Measurements from ENCODE around the gene EFHD1. TPM values are rescaled to one million over a fixed set of nuclear protein-coding genes. Genes with fewer than 3 reads are reported as not detected.

The EFHD1 gene
- total and polyA plus RNA-seq, 2 of the 13 experiments (the other 11 are each of a cell fraction or from before 2014, with no cell fraction given) = 0.09 TPM; not detected in 1

DNA sequence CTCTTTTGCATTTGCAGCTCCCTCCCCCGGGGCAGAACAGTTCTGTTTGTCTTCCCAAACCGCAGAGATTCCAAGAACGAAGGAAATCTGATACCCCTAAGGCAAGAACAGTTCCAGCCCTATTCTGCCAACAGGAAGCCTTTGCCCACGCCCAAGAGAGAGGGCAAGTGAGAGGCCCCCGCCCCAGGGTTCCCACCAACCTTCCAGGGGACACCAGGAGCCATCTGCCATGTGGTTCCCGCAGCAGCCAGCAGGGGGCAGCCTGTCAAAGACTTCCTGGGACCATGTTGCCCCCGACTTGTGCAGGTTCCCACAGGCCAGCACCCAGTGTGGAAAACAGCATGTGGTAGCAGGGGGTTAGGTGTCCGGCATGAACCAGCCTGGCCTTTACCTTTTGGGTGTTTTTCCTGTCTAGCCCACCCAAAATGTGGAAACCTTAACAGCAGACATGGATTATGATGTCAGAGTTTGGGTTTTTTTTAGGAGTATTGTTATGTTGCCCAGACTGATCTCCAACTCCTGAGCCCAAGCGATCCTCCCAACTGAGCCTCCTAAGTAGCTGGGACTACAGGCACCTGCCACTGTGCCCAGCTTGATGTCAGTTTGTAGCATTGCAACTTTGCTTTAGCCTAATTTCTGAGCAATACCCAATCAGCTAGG is 21.7 kb upstream of the EFHD1 start (continued):
- TF ChIP-seq, protein P1, sequence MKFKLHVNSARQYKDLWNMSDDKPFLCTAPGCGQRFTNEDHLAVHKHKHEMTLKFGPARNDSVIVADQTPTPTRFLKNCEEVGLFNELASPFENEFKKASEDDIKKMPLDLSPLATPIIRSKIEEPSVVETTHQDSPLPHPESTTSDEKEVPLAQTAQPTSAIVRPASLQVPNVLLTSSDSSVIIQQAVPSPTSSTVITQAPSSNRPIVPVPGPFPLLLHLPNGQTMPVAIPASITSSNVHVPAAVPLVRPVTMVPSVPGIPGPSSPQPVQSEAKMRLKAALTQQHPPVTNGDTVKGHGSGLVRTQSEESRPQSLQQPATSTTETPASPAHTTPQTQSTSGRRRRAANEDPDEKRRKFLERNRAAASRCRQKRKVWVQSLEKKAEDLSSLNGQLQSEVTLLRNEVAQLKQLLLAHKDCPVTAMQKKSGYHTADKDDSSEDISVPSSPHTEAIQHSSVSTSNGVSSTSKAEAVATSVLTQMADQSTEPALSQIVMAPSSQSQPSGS (CRISPR knock-in tag; IDR thresholded peaks at IDR 0.05) = 0 out of 2 replicates have a peak, but pooled peaks have one; percentile 26
- peak; percentile 29 for TF ChIP-seq SMC3 (IDR thresholded peaks at IDR 0.05; ENCODE audit: low read length)
- no peak for TF ChIP-seq ZKSCAN5 (CRISPR knock-in tag; IDR thresholded peaks at IDR 0.05)
- TF ChIP-seq MXD4 (CRISPR knock-in tag; IDR thresholded peaks at IDR 0.05) = no peak
- TF ChIP-seq DMAP1 (CRISPR knock-in tag; IDR thresholded peaks at IDR 0.05) = no peak
- TF ChIP-seq, protein P2, sequence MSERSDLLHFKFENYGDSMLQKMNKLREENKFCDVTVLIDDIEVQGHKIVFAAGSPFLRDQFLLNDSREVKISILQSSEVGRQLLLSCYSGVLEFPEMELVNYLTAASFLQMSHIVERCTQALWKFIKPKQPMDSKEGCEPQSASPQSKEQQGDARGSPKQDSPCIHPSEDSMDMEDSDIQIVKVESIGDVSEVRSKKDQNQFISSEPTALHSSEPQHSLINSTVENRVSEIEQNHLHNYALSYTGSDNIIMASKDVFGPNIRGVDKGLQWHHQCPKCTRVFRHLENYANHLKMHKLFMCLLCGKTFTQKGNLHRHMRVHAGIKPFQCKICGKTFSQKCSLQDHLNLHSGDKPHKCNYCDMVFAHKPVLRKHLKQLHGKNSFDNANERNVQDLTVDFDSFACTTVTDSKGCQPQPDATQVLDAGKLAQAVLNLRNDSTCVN (CRISPR knock-in tag; IDR thresholded peaks at IDR 0.05; ENCODE audit: borderline replicate concordance) = 0 out of 2 replicates have a peak, but pooled peaks have one; percentile 40
- no peak for TF ChIP-seq ZBTB20 (CRISPR knock-in tag; IDR thresholded peaks at IDR 0.05; ENCODE audit: borderline replicate concordance, low read depth)
- no peak for TF ChIP-seq ZNF510 (CRISPR knock-in tag; IDR thresholded peaks at IDR 0.05; ENCODE audit: low read depth)
- no peak for TF ChIP-seq RAD51 (IDR thresholded peaks at IDR 0.05; ENCODE audit: borderline replicate concordance)
- peak; percentile 51; the same call in 1 of the 2 replicates for TF ChIP-seq ZNF782 (CRISPR knock-in tag; IDR thresholded peaks at IDR 0.05; ENCODE audit: borderline replicate concordance)
- TF ChIP-seq ZNF670 (CRISPR knock-in tag; IDR thresholded peaks at IDR 0.05; ENCODE audit: borderline replicate concordance) = no peak
- TF ChIP-seq PAX8 (CRISPR knock-in tag; IDR thresholded peaks at IDR 0.05; ENCODE audit: borderline replicate concordance) = no peak
- TF ChIP-seq HDAC1 (CRISPR knock-in tag; IDR thresholded peaks at IDR 0.05) = no peak
- peak; percentile 74 for TF ChIP-seq STAG1 (CRISPR knock-in tag; IDR thresholded peaks at IDR 0.05)
- TF ChIP-seq ZNF839 (CRISPR knock-in tag; IDR thresholded peaks at IDR 0.05; ENCODE audit: borderline replicate concordance) = peak; percentile 29; the same call in 1 of the 2 replicates
- TF ChIP-seq, protein P3, sequence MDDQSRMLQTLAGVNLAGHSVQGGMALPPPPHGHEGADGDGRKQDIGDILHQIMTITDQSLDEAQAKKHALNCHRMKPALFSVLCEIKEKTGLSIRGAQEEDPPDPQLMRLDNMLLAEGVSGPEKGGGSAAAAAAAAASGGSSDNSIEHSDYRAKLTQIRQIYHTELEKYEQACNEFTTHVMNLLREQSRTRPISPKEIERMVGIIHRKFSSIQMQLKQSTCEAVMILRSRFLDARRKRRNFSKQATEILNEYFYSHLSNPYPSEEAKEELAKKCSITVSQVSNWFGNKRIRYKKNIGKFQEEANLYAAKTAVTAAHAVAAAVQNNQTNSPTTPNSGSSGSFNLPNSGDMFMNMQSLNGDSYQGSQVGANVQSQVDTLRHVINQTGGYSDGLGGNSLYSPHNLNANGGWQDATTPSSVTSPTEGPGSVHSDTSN (CRISPR knock-in tag; IDR thresholded peaks at IDR 0.05; ENCODE audit: borderline replicate concordance) = no peak
- TF ChIP-seq, protein P4, sequence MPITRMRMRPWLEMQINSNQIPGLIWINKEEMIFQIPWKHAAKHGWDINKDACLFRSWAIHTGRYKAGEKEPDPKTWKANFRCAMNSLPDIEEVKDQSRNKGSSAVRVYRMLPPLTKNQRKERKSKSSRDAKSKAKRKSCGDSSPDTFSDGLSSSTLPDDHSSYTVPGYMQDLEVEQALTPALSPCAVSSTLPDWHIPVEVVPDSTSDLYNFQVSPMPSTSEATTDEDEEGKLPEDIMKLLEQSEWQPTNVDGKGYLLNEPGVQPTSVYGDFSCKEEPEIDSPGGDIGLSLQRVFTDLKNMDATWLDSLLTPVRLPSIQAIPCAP (CRISPR knock-in tag; IDR thresholded peaks at IDR 0.05; ENCODE audit: low read depth) = no peak
- TF ChIP-seq, protein P5, sequence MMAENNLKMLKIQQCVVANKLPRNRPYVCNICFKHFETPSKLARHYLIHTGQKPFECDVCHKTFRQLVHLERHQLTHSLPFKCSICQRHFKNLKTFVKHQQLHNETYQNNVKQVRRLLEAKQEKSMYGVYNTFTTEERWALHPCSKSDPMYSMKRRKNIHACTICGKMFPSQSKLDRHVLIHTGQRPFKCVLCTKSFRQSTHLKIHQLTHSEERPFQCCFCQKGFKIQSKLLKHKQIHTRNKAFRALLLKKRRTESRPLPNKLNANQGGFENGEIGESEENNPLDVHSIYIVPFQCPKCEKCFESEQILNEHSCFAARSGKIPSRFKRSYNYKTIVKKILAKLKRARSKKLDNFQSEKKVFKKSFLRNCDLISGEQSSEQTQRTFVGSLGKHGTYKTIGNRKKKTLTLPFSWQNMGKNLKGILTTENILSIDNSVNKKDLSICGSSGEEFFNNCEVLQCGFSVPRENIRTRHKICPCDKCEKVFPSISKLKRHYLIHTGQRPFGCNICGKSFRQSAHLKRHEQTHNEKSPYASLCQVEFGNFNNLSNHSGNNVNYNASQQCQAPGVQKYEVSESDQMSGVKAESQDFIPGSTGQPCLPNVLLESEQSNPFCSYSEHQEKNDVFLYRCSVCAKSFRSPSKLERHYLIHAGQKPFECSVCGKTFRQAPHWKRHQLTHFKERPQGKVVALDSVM (CRISPR knock-in tag; IDR thresholded peaks at IDR 0.05) = no peak
- TF ChIP-seq MTF2 (CRISPR knock-in tag; IDR thresholded peaks at IDR 0.05; ENCODE audit: borderline replicate concordance) = 0 out of 2 replicates have a peak, but pooled peaks have one; percentile 45
- no peak for TF ChIP-seq KDM1A (CRISPR knock-in tag; IDR thresholded peaks at IDR 0.05)
- TF ChIP-seq ZNF251 (CRISPR knock-in tag; IDR thresholded peaks at IDR 0.05) = no peak
- TF ChIP-seq XRCC5 (optimal IDR thresholded peaks at IDR 0.05; ENCODE audit: low read length) = peak; percentile 71
- 0 out of 2 replicates have a peak, but pooled peaks have one; percentile 17 for TF ChIP-seq KDM2A (CRISPR knock-in tag; IDR thresholded peaks at IDR 0.05; ENCODE audit: borderline replicate concordance, low read depth)
- TF ChIP-seq KLF15 (CRISPR knock-in tag; IDR thresholded peaks at IDR 0.05; ENCODE audit: borderline replicate concordance) = no peak

All from HepG2 (cell line).